H1 (cell line): ENCODE results near the gene LIPJ. TPM values are rescaled to one million over a fixed set of nuclear protein-coding genes. Genes with fewer than 3 reads are reported as not detected.

ENCODE experiments used
- CTCF ChIA-PET: fragments of 300-600 bp; sonication (Branson Sonifier 250); formaldehyde crosslinking; loops from one replicate; lab custom pipeline; 2021; ENCODE audit not compliant: partially characterized antibody; lab: Charles Lee
- POLR2A ChIA-PET: fragments of 300-600 bp; sonication (Branson Sonifier 250); formaldehyde crosslinking; loops from one replicate; lab custom pipeline; 2021; ENCODE audit warnings: inconsistent platforms; ENCODE audit not compliant: partially characterized antibody; lab: Charles Lee
- DNase-seq, 2 experiments: peaks; one replicate each; pipeline versions ENCODE4 v3.0.0 to v3.0.0-alpha.2; 2010 to 2022; ENCODE audit warnings: low spot score in 2 of 2, low read depth in 1 of 2, mixed read lengths in 1 of 2
- FAIRE-seq: peaks from 2 replicates; lab custom pipeline; 2011; peaks lifted over from hg19 to GRCh38; lab: Jason Lieb, UNC
- H2AFZ ChIP-seq: 2 replicates; pipeline ENCODE4 v1.8.1; 2012; ENCODE audit warnings: low read length, inconsistent platforms
- H2AK5ac ChIP-seq: 2 replicates; pipeline ENCODE4 v1.6.1; 2013; ENCODE audit warnings: low read depth, low read length
- H2BK120ac ChIP-seq: replicated peaks from 2 replicates; pipeline ENCODE3; 2013; ENCODE audit warnings: low read depth, low read length, inconsistent platforms
- H2BK12ac ChIP-seq: 2 replicates; pipeline ENCODE4 v1.6.1; 2013; ENCODE audit warnings: low read depth, low read length
- H2BK15ac ChIP-seq: 2 replicates; pipeline ENCODE4 v1.6.1; 2013; ENCODE audit warnings: low read length
- H2BK20ac ChIP-seq: 2 replicates; pipeline ENCODE4 v1.6.1; 2013; ENCODE audit warnings: low read length
- H2BK5ac ChIP-seq: 2 replicates; pipeline ENCODE4 v1.6.1; 2013; ENCODE audit warnings: low read depth, low read length
- H3K14ac ChIP-seq: 2 replicates; pipeline ENCODE4 v1.6.1; 2013; ENCODE audit warnings: inconsistent platforms; ENCODE audit not compliant: insufficient read length
- H3K18ac ChIP-seq: 2 replicates; pipeline ENCODE4 v1.6.1; 2013; ENCODE audit warnings: low read length; ENCODE audit errors: extremely low read depth
- H3K23ac ChIP-seq: 2 replicates; pipeline ENCODE4 v1.6.1; 2013; ENCODE audit warnings: inconsistent platforms; ENCODE audit not compliant: insufficient read length
- H3K23me2 ChIP-seq: 2 replicates; pipeline ENCODE4 v1.6.1; 2013; ENCODE audit warnings: low read depth, low read length
- H3K27ac ChIP-seq: 2 replicates; pipeline ENCODE4 v1.6.1; 2011; ENCODE audit warnings: low read depth, low read length, inconsistent platforms
- H3K27me3 ChIP-seq, 4 experiments: replicated peaks in 1 of 4; 1 replicate in 1 of 4; 2 replicates in 3 of 4; pipeline versions ENCODE4 v1.6.1 to v1.8.1; 2011 to 2013; ENCODE audit warnings: low read length in 3 of 4, mild to moderate bottlenecking in 3 of 4, inconsistent platforms in 2 of 4, mixed read lengths in 2 of 4, moderate library complexity in 1 of 4; ENCODE audit not compliant: control insufficient read depth in 3 of 4, insufficient read depth in 3 of 4; ENCODE audit errors: extremely low read depth in 1 of 4
- H3K36me3 ChIP-seq, 4 experiments: 2 replicates each; pipeline versions ENCODE4 v1.6.1 to v1.8.1; 2011 to 2013; ENCODE audit warnings: mild to moderate bottlenecking in 4 of 4, low read length in 3 of 4, moderate library complexity in 2 of 4, control low read depth in 1 of 4, inconsistent platforms in 1 of 4; ENCODE audit not compliant: insufficient read depth in 4 of 4, control insufficient read depth in 2 of 4
- H3K4ac ChIP-seq: replicated peaks from 2 replicates; pipeline ENCODE3; 2013; ENCODE audit warnings: low read length, low read depth, mixed read lengths, inconsistent platforms; ENCODE audit not compliant: insufficient read length
- H3K4me1 ChIP-seq, 4 experiments: replicated peaks in 1 of 4; 1 replicate in 1 of 4; 2 replicates in 3 of 4; pipeline versions ENCODE4 v1.6.1 to v1.8.1; 2011 to 2013; ENCODE audit warnings: low read length in 3 of 4, inconsistent platforms in 2 of 4, mixed read lengths in 1 of 4; ENCODE audit not compliant: insufficient read depth in 4 of 4, control insufficient read depth in 3 of 4
- H3K4me2 ChIP-seq, 2 experiments: 2 replicates each; pipeline versions ENCODE4 v1.6.1 to v1.8.1; 2011 to 2013; ENCODE audit warnings: low read depth in 2 of 2, low read length in 2 of 2, control low read depth in 1 of 2, inconsistent platforms in 1 of 2, mild to moderate bottlenecking in 1 of 2; ENCODE audit not compliant: insufficient read depth in 1 of 2
- H3K4me3 ChIP-seq, 4 experiments: fragments of 200-600, 300-600 bp in 1 of 4; sonication (generic), shearing (Covaris generic), sonication (Bioruptor Twin) in 1 of 4; 2 replicates each; pipeline versions ENCODE4 v1.5.1 to v1.8.1; 2011 to 2016; ENCODE audit warnings: low read length in 4 of 4, low read depth in 3 of 4, control low read depth in 2 of 4, inconsistent platforms in 2 of 4, mild to moderate bottlenecking in 2 of 4, mixed read lengths in 1 of 4, moderate library complexity in 1 of 4; ENCODE audit not compliant: insufficient read depth in 2 of 4; ENCODE audit errors: extremely low read depth in 1 of 4
- H3K56ac ChIP-seq: replicated peaks from 2 replicates; pipeline ENCODE3; 2013; ENCODE audit warnings: low read depth, mild to moderate bottlenecking, mixed read lengths, low read length, inconsistent platforms; ENCODE audit not compliant: insufficient read length
- H3K79me1 ChIP-seq: 2 replicates; pipeline ENCODE4 v1.6.1; 2013; ENCODE audit warnings: low read depth, low read length, control low read depth
- H3K79me2 ChIP-seq, 2 experiments: 2 replicates each; pipeline versions ENCODE4 v1.6.1 to v1.8.1; 2012 to 2013; ENCODE audit warnings: low read length in 2 of 2, mild to moderate bottlenecking in 2 of 2, inconsistent platforms in 1 of 2; ENCODE audit not compliant: insufficient read depth in 2 of 2, control insufficient read depth in 1 of 2
- H3K9ac ChIP-seq, 4 experiments: replicated peaks in 1 of 4; 1 replicate in 1 of 4; 2 replicates in 3 of 4; pipeline versions ENCODE4 v1.6.1 to v1.8.1; 2011 to 2013; ENCODE audit warnings: low read depth in 3 of 4, low read length in 3 of 4, control low read depth in 2 of 4, mild to moderate bottlenecking in 2 of 4, moderate library complexity in 2 of 4, inconsistent platforms in 1 of 4; ENCODE audit errors: extremely low read depth in 1 of 4
- H3K9me3 ChIP-seq, 2 experiments: 2 replicates each; pipeline versions ENCODE4 v1.6.1 to v1.8.1; 2012 to 2013; ENCODE audit warnings: mild to moderate bottlenecking in 2 of 2, moderate library complexity in 2 of 2, control low read depth in 1 of 2, inconsistent platforms in 1 of 2, low read depth in 1 of 2, low read length in 1 of 2, mixed read lengths in 1 of 2; ENCODE audit not compliant: insufficient read depth in 2 of 2
- H4K20me1 ChIP-seq, 2 experiments: replicated peaks in 1 of 2; 2 replicates each; pipeline versions ENCODE3 to v1.8.1; 2011 to 2013; ENCODE audit warnings: inconsistent platforms in 2 of 2, low read length in 2 of 2, mild to moderate bottlenecking in 1 of 2; ENCODE audit not compliant: insufficient read depth in 2 of 2, control insufficient read depth in 1 of 2
- H4K5ac ChIP-seq: 2 replicates; pipeline ENCODE4 v1.6.1; 2013; ENCODE audit warnings: low read length, low read depth, mixed read lengths, inconsistent platforms; ENCODE audit not compliant: insufficient read length
- H4K8ac ChIP-seq: 2 replicates; pipeline ENCODE4 v1.8.0; 2013; ENCODE audit warnings: mild to moderate bottlenecking, moderate library complexity, low read length, inconsistent platforms; ENCODE audit not compliant: insufficient read depth; ENCODE audit errors: extremely low read depth
- H4K91ac ChIP-seq: replicated peaks from 2 replicates; pipeline ENCODE3; 2013; ENCODE audit warnings: low read length, mixed read lengths, inconsistent platforms; ENCODE audit not compliant: insufficient read length
- HDAC2 ChIP-seq, 2 experiments: fragments of 300-600 bp in 1 of 2; sonication (generic) in 1 of 2; IDR thresholded peaks; 2 replicates each; pipeline ENCODE4 v1.6.1; 2011 to 2012; ENCODE audit warnings: low read depth in 2 of 2, low read length in 2 of 2, mild to moderate bottlenecking in 2 of 2, moderate library complexity in 2 of 2, borderline replicate concordance in 1 of 2, inconsistent platforms in 1 of 2
- MAFK ChIP-seq: IDR thresholded peaks from 2 replicates; pipeline ENCODE4 v1.6.1; 2012; ENCODE audit warnings: low read depth, mild to moderate bottlenecking, improper control_type of control experiment, low read length
- RFX5 ChIP-seq: IDR thresholded peaks from 2 replicates; pipeline ENCODE4 v1.6.1; 2011; ENCODE audit warnings: low read depth, low read length, improper control_type of control experiment, borderline replicate concordance
- SUZ12 ChIP-seq: fragments of 200-600 bp; sonication (generic); IDR thresholded peaks from 2 replicates; pipeline ENCODE4 v1.6.1; 2012; ENCODE audit warnings: mild to moderate bottlenecking, inconsistent platforms, low read length, moderate library complexity, mixed read lengths
- TAF7 ChIP-seq: optimal IDR thresholded peaks from 2 replicates; pipeline ENCODE3; 2011; ENCODE audit warnings: low read depth, mild to moderate bottlenecking, inconsistent platforms, low read length, moderate library complexity, borderline replicate concordance
- WGBS, 2 experiments: shearing (Covaris generic) in 1 of 2; methylation state at CpG; one replicate each; pipeline versions ENCODE4 v1.1.6 to v1.1.7; 2013 to 2015; ENCODE audit warnings: low lambda C conversion rate in 2 of 2, mixed read lengths in 2 of 2, inconsistent platforms in 1 of 2, low coverage in 1 of 2, missing lambda C conversion rate in 1 of 2; ENCODE audit not compliant: insufficient replicate concordance in 2 of 2, insufficient coverage in 1 of 2, insufficient read length in 1 of 2; ENCODE audit errors: extremely low coverage in 1 of 2, missing lambda C conversion rate in 1 of 2; 5-methylcytosine and 5-hydroxymethylcytosine counted together
- polyA plus RNA-seq, 7 experiments: library from polyadenylated mRNA; depleted of rRNA in 3 of 7; stranded (reverse) in 5 of 7; unstranded in 2 of 7; fragments of >200 nt in 5 of 7; fragments of 200-250 nt in 2 of 7; gene quantifications; 1 replicate in 5 of 7; 2 replicates in 1 of 7; 4 replicates in 1 of 7; pipeline versions ENCODE4 v1.2.1 to v1.2.3, GENCODE V29; 2011 to 2013; ENCODE audit warnings: missing spikeins in 2 of 7, mixed read lengths in 2 of 7
- total RNA-seq: library from RNA; stranded (reverse); fragmentation: NEBNext Ultra II Directional; extraction: Animal tissue kit (Norgen Biotek cat#: 25700); gene quantifications from 2 replicates; pipeline ENCODE4 v1.2.1, GENCODE V29; 2021

Gene LIPJ
- total and polyA plus RNA-seq, 2 of the 8 experiments (the other 6 are each of a cell fraction or from before 2014, with no cell fraction given) = not detected

DNA sequence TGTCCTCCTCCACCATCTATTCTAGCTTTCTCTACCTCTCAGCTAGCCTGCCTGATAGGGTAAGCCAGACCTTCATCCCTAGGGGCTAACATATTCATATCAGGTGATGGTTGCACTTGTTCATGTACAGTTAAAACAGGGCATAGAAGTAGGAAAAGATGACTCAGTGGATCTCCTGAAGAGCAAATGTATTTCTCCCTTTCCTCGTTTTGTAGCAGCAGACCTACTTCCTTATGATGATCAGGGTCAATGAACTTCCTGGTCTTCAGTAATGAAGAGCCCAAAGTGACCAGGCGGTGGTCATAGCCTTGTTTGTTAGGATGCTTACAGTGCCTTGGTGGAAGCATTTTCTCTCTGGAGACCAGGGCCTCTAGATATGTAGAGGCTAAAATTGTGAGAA is 6.3 kb downstream of the LIPJ start:
- DNase-seq (no peak), FAIRE-seq (no peak)
- Histone ChIP-seq H4K8ac (no peak overlapping the region), H2BK20ac (no peak overlapping the region), H3K23ac (no peak overlapping the region), H3K4ac (no peak overlapping the region), H4K91ac (no peak overlapping the region), H3K14ac (no peak overlapping the region), H3K36me3 (no peaks in the 10 kb centered on the region), H3K79me2 (no peaks in the 10 kb centered on the region), H3K27me3 (peaks cover 0 to 1% (median 0%) of the 10 kb centered on the region in 4 experiments; a peak in 1 of 7 replicates), H3K27ac (no peak overlapping the region), H2AFZ (no peak overlapping the region), H3K79me1 (no peaks in the 10 kb centered on the region), H3K23me2 (no peaks in the 10 kb centered on the region), H3K4me3 (no peak overlapping the region), H3K9ac (no peak overlapping the region), H2BK5ac (no peak overlapping the region), H4K20me1 (no peaks in the 10 kb centered on the region), H3K4me1 (no peaks in the 10 kb centered on the region), H3K56ac (no peak overlapping the region), H3K9me3 (no peaks in the 10 kb centered on the region), H4K5ac (no peak overlapping the region), H2BK120ac (no peak overlapping the region), H3K18ac (no peak overlapping the region), H2BK15ac (no peak overlapping the region), H2AK5ac (no peak overlapping the region), H2BK12ac (no peak overlapping the region), H3K4me2 (no peak overlapping the region)
- POLR2A ChIA-PET = no interaction called here
- TF ChIP-seq MAFK (no peak), TAF7 (no peak), SUZ12 (no peak), RFX5 (no peak), HDAC2 (IDR thresholded peaks at IDR 0.05; ENCODE audit: borderline replicate concordance in 1 of 2, low read depth in 2 of 2, low read length in 2 of 2) (no peak)
- CTCF ChIA-PET = interaction anchor here (0.5 to 2.7 kb wide), 2 partner anchors 10 to 339 kb away, joined by 3 to 12 read pairs; partner anchors contain the start of gene RNLS
- WGBS, 2 experiments = 90% methylated on average over 2 of the region's 2 CpGs; no CpG with 5 or more reads in 1 of the 2 experiments
